GM18526 (cell line): ENCODE data around the gene STS.
A peak's percentile ranks its signal among the peaks of the same experiment; 100 is the strongest.

ENCODE experiments used
- POLR2A ChIP-seq: IDR thresholded peaks from 3 replicates; pipeline ENCODE4 v1.6.1; 2011; ENCODE audit not compliant: insufficient read length; ENCODE audit errors: extremely low read depth

STS gene

DNA sequence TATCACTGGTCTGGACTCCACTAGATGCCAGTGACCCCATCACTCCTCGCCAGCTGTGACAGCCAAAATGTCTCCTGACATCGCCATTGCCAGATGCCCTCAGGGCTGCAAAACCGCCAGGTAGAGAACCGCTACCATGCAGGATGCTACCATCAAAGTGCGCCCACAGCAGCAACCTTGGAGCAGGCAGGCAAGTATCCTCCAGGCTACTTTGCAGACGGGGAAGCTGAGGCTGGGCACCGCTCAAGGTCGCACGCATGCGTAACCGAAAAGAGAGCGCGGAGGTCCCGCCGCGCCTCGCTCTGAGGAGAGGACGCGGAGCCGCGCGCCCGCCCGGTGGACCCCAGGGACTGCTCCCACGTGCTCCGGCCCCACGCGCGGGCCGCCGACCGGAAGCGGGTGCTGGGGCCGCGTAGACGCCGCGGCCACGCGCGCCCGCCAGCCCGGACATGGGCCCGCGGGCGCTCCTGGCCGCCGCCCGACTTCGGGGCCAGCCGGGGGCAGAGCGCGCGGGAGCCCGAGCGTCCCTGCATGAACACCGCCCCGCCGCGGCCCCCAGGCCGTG lies at the start of gene STS:
TSS of gene STS (plus strand) at position 300 of the 565 bp plus-strand sequence. CDS start 105,488 bp downstream, outside the sequence.
- TF ChIP-seq POLR2A, result no peak

DNA sequence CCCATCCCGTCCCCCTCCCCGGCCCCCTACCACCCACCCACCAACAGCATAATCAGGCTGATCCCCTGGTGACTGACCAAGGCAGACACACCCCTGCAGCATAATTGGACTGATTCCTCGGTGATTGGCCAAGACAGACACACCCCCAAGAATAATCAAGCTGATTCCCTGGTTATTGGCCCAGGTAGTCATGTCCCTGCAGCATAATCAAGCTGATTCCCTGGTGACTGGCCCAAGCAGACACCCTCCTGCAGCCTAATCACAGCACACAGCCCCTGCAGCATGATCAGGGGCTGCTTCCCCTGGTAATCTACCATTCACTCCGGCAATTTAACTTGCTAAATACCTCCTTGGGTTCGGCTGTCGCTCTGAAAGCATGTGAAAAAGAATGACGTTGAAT lies 47.5 kb upstream of the STS start:
- no peak for TF ChIP-seq POLR2A

DNA sequence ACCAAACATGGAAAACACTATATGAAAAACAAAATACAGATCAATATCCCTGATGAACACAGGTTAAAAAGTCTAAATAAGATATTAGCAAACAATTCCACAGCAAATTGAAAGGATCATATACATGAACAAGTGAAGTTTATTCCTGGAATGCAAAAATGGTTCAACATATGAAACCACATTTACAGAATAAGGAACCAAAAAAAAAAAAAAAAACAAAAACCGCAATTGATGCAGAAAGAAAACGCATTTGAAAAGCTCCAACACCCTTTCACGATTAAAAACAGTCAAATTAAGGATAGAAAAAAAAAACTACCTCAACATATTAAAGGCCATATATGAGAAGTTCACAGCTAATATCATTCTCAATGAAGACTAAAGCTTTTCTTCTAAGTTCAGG lies 45.4 kb upstream of the STS start:
- TF ChIP-seq POLR2A, result no peak

GRCh38 chrX:7106649-7107048 lies 40.9 kb upstream of the STS start:
- TF ChIP-seq POLR2A, result no peak

GRCh38 chrX:7108030-7108429 lies 39.5 kb upstream of the STS start:
- no peak for TF ChIP-seq POLR2A

DNA sequence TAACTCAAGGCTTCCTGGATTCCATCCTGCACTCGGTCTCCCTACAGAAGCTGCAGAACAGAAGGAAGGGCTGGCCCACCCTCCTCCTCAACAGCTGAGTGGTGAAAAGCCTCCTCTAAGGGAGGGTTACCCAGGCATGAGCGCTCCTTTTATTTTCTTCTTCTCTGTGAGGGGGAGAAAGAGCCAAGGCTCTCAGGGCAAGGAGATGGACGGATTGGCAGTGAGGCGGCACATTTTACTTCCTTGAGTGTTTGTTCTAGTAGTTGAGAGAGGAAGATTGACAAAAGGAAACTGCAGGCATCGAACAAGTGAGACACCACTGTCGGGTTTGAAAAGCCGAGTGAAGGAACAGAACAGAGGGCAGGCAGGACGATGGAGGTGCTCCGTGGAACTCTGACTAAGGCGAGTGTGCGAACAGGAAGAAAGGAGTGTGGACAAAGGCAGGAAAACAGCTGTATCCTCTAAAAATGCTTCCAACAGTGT lies 38.4 kb upstream of the STS start:
- no peak for TF ChIP-seq POLR2A

GRCh38 chrX:7109838-7110793 lies 37.4 kb upstream of the STS start:
- TF ChIP-seq POLR2A, result no peak

GRCh38 chrX:7110821-7111276 lies 36.7 kb upstream of the STS start:
- peak; percentile 44 for TF ChIP-seq POLR2A

GRCh38 chrX:7111518-7111917 lies 36.0 kb upstream of the STS start:
- no peak for TF ChIP-seq POLR2A

DNA sequence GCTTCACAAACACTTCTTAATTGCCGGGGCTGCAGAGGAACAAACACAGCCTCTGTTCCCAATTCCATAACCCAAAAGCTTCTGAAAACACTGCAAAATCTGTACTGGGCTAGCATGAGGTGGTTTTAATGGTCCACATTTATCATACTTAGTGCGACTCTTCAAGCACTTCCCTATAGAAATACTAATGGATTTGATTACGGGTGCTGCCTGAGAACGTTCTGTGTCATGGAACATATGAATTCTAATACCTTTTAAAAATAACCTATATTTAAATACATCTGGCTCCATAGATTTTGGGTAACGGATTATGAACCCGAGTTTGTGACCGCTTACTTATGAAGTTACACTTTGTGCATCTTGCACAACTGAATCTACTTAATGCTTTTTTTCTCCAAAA lies 35.4 kb upstream of the STS start:
- no peak for TF ChIP-seq POLR2A

- TF ChIP-seq POLR2A, result no peak
These were observed 32.0 kb upstream of the STS start for GRCh38 chrX:7115557-7115956.

GRCh38 chrX:7116081-7116480 lies 31.4 kb upstream of the STS start:
- no peak for TF ChIP-seq POLR2A

GRCh38 chrX:7117587-7117986 lies 29.9 kb upstream of the STS start:
- TF ChIP-seq POLR2A, result no peak

GRCh38 chrX:7119950-7120877 lies 27.3 kb upstream of the STS start:
- TF ChIP-seq POLR2A, result no peak

DNA sequence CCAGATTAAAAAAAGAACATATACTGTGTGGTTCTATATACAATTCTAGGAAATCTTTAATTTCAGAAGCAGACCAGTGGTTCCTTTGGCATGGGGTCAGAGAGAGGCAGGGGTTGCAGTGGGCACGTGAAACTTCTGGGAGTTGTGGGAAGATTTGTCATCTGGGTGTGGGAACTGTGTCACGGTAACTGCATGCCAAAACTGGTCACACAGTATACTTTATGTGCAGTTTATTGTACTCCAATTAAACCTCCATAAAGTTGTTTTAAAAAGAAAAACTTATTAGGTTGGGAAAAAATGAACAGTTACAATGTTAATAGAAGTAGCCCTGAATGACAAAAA lies 26.7 kb upstream of the STS start:
- no peak for TF ChIP-seq POLR2A

- TF ChIP-seq POLR2A, result no peak
These were observed 20.5 kb upstream of the STS start for GRCh38 chrX:7127056-7127455.

DNA sequence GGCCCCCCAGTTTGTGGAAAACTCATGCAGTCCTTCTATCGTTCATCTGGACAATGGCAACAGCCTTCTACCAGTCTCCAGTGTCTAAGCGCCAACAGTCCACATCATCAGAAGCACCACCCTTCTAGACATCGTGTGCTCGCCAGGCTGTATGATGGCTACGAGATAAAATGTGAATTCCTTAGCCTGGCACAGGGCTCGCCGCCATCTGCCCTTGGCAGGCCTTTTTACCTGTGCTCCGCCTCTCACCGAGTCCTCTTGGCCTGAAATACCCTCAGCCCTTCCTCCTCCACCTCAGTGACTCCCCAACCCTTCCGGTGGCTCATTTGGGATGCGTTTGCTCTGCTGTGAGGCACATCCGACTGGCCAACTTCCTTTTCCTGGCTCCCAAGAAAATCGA lies 15.9 kb upstream of the STS start:
- TF ChIP-seq POLR2A, result no peak
